ENCODE results near the gene NPAS3.

DNA sequence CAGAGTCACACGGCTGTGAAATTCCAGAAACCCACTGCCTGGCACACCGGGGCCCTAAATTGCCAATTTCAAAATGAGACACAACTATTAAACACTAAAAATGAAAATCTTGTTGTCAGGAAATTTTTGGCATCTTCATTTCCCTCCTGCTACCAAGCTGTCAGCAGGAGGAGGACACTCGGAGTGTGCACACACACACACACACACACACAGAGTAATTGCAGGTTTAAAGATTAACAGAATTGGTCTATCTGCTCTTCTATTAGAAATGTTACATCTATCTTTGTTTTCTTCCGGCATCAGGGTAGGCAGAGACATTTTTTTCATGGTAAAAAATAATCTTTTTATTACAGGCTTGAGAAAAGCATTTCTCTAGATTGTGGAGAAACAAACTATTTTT lies 698.0 kb downstream of the NPAS3 start:
- TF ChIP-seq CTCF (conservative IDR thresholded peaks at IDR 0.05 in 1 of 2, IDR thresholded peaks at IDR 0.05 in 1 of 2; ENCODE audit: low read depth in 1 of 2, low read length in 2 of 2) (no peak), EZH2 (IDR thresholded peaks at IDR 0.05; ENCODE audit: low read length, missing control alignments) (no peak)
